Measurements from ENCODE around the gene GMFB.
A peak's percentile ranks its signal among the peaks of the same experiment; 100 is the strongest.

GMFB gene

GRCh38 chr14:54488646-54489317 is at the start of gene GMFB:
Gene GMFB, minus strand, starts transcription at chr14:54488980. Its CDS starts 53 bp downstream, at chr14:54488927.
- H3K27ac Mint-ChIP-seq: peak within 1 kb of the TSS; percentile 97
- DNase-seq (ENCODE audit: low spot score in 2 of 2) (peak; percentile 72 to 89), ATAC-seq (peak; percentile 97)
- H3K9me3 Mint-ChIP-seq: no peaks in the 10 kb centered on the region
- H3K4me1 Mint-ChIP-seq: peaks cover 50% of the 10 kb centered on the region
- peaks cover 24% of the 10 kb centered on the region for H3K36me3 Mint-ChIP-seq
- H3K4me3 Mint-ChIP-seq: peak within 1 kb of the TSS; percentile 84

- H3K36me3 Mint-ChIP-seq: peaks cover 19% of the 10 kb centered on the region
Measured at GRCh38 chr14:54538055-54538454, 49.3 kb upstream of the GMFB start.

GRCh38 chr14:54537651-54538050 is 48.9 kb upstream of the GMFB start:
- Mint-ChIP-seq H3K4me3 (no peak overlapping the region), H3K36me3 (peaks cover 19% of the 10 kb centered on the region), H3K9me3 (no peaks in the 10 kb centered on the region), H3K4me1 (no peaks in the 10 kb centered on the region), H3K27ac (no peak overlapping the region)
- DNase-seq (ENCODE audit: low spot score in 2 of 2) (no peak), ATAC-seq (no peak)

More at GRCh38 chr14:54538055-54538454, 49.3 kb upstream of the GMFB start:
- no peaks in the 10 kb centered on the region for H3K9me3 Mint-ChIP-seq
- no peak overlapping the region for H3K27ac Mint-ChIP-seq
- ATAC-seq (no peak), DNase-seq (ENCODE audit: low spot score in 2 of 2) (no peak)
- no peak overlapping the region for H3K4me3 Mint-ChIP-seq
- H3K4me1 Mint-ChIP-seq: no peaks in the 10 kb centered on the region

- no peak for ATAC-seq
- H3K9me3 Mint-ChIP-seq: no peaks in the 10 kb centered on the region
- H3K36me3 Mint-ChIP-seq: peaks cover 29% of the 10 kb centered on the region
- H3K27ac Mint-ChIP-seq: peak overlapping the region; percentile 10
- DNase-seq (ENCODE audit: low spot score in 2 of 2): no peak
- no peaks in the 10 kb centered on the region for H3K4me1 Mint-ChIP-seq
- no peak overlapping the region for H3K4me3 Mint-ChIP-seq
Measured at GRCh38 chr14:54535646-54536045, 46.9 kb upstream of the GMFB start.

GRCh38 chr14:54535126-54535525 is 46.3 kb upstream of the GMFB start:
- peaks cover 31% of the 10 kb centered on the region for H3K36me3 Mint-ChIP-seq
- ATAC-seq (no peak), DNase-seq (ENCODE audit: low spot score in 2 of 2) (no peak)
- H3K27ac Mint-ChIP-seq: no peak overlapping the region
- no peaks in the 10 kb centered on the region for H3K9me3 Mint-ChIP-seq
- no peaks in the 10 kb centered on the region for H3K4me1 Mint-ChIP-seq
- H3K4me3 Mint-ChIP-seq: no peak overlapping the region

- Mint-ChIP-seq H3K36me3 (peaks cover 30% of the 10 kb centered on the region), H3K27ac (no peak overlapping the region)
- ATAC-seq: no peak
Measured at GRCh38 chr14:54533100-54533499, 44.3 kb upstream of the GMFB start.

GRCh38 chr14:54532111-54533012 is 43.6 kb upstream of the GMFB start:
- Mint-ChIP-seq H3K9me3 (no peaks in the 10 kb centered on the region), H3K4me3 (no peak overlapping the region), H3K36me3 (peaks cover 34% of the 10 kb centered on the region), H3K27ac (no peak overlapping the region), H3K4me1 (no peaks in the 10 kb centered on the region)
- DNase-seq (ENCODE audit: low spot score in 2 of 2): no peak
- no peak for ATAC-seq

More at GRCh38 chr14:54533100-54533499, 44.3 kb upstream of the GMFB start:
- H3K4me3 Mint-ChIP-seq: no peak overlapping the region
- DNase-seq (ENCODE audit: low spot score in 2 of 2): no peak
- H3K4me1 Mint-ChIP-seq: no peaks in the 10 kb centered on the region
- no peaks in the 10 kb centered on the region for H3K9me3 Mint-ChIP-seq

- no peak overlapping the region for H3K4me3 Mint-ChIP-seq
- no peaks in the 10 kb centered on the region for H3K4me1 Mint-ChIP-seq
- no peak overlapping the region for H3K27ac Mint-ChIP-seq
- no peaks in the 10 kb centered on the region for H3K9me3 Mint-ChIP-seq
- ATAC-seq: no peak
- peaks cover 52% of the 10 kb centered on the region for H3K36me3 Mint-ChIP-seq
- DNase-seq (ENCODE audit: low spot score in 2 of 2): no peak
Measured at GRCh38 chr14:54529811-54530210, 41.0 kb upstream of the GMFB start.

GRCh38 chr14:54528973-54529372 is 40.2 kb upstream of the GMFB start:
- DNase-seq (ENCODE audit: low spot score in 2 of 2): no peak
- Mint-ChIP-seq H3K4me1 (no peaks in the 10 kb centered on the region), H3K36me3 (peaks cover 61% of the 10 kb centered on the region), H3K9me3 (no peaks in the 10 kb centered on the region), H3K27ac (no peak overlapping the region), H3K4me3 (no peak overlapping the region)
- no peak for ATAC-seq

GRCh38 chr14:54524410-54524809 is 35.6 kb upstream of the GMFB start:
- peaks cover 65% of the 10 kb centered on the region for H3K36me3 Mint-ChIP-seq
- no peaks in the 10 kb centered on the region for H3K4me1 Mint-ChIP-seq
- H3K4me3 Mint-ChIP-seq: no peak overlapping the region
- H3K27ac Mint-ChIP-seq: no peak overlapping the region
- no peaks in the 10 kb centered on the region for H3K9me3 Mint-ChIP-seq
- DNase-seq (ENCODE audit: low spot score in 2 of 2) (no peak), ATAC-seq (no peak)

GRCh38 chr14:54516709-54517108 is 27.9 kb upstream of the GMFB start:
- H3K9me3 Mint-ChIP-seq: peaks cover 10% of the 10 kb centered on the region
- H3K4me3 Mint-ChIP-seq: no peak overlapping the region
- peaks cover 12% of the 10 kb centered on the region for H3K36me3 Mint-ChIP-seq
- DNase-seq (ENCODE audit: low spot score in 2 of 2) (no peak), ATAC-seq (no peak)
- no peak overlapping the region for H3K27ac Mint-ChIP-seq
- peaks cover 29% of the 10 kb centered on the region for H3K4me1 Mint-ChIP-seq

GRCh38 chr14:54515670-54516069 is 26.9 kb upstream of the GMFB start:
- no peak for ATAC-seq

GRCh38 chr14:54512393-54512792 is 23.6 kb upstream of the GMFB start:
- DNase-seq (ENCODE audit: low spot score in 2 of 2): no peak
- Mint-ChIP-seq H3K4me1 (peaks cover 41% of the 10 kb centered on the region), H3K27ac (peak overlapping the region; percentile 20), H3K4me3 (no peak overlapping the region), H3K36me3 (peaks cover 18% of the 10 kb centered on the region), H3K9me3 (peaks cover 10% of the 10 kb centered on the region)
- ATAC-seq: no peak

More at GRCh38 chr14:54515670-54516069, 26.9 kb upstream of the GMFB start:
- Mint-ChIP-seq H3K4me3 (no peak overlapping the region), H3K4me1 (peaks cover 35% of the 10 kb centered on the region), H3K9me3 (peaks cover 10% of the 10 kb centered on the region), H3K36me3 (peaks cover 12% of the 10 kb centered on the region), H3K27ac (no peak overlapping the region)
- DNase-seq (ENCODE audit: low spot score in 2 of 2): no peak

- DNase-seq (ENCODE audit: low spot score in 2 of 2): peak; percentile 97 to 99
- Mint-ChIP-seq H3K4me3 (peak within 1 kb of the TSS; percentile 97), H3K9me3 (no peaks in the 10 kb centered on the region), H3K36me3 (peaks cover 12% of the 10 kb centered on the region), H3K27ac (peak within 1 kb of the TSS; percentile 95), H3K4me1 (peaks cover 36% of the 10 kb centered on the region)
- peak; percentile 98 for ATAC-seq
Measured at GRCh38 chr14:54509546-54510501, 21.0 kb upstream of the GMFB start, which contains the start of gene CGRRF1. Gene CGRRF1, plus strand, starts transcription at chr14:54509906. Its CDS starts 54 bp downstream, at chr14:54509960.

GRCh38 chr14:54503486-54503885 is 14.7 kb upstream of the GMFB start:
- H3K9me3 Mint-ChIP-seq: no peaks in the 10 kb centered on the region
- ATAC-seq (no peak), DNase-seq (ENCODE audit: low spot score in 2 of 2) (no peak)
- H3K4me1 Mint-ChIP-seq: no peaks in the 10 kb centered on the region
- H3K4me3 Mint-ChIP-seq: no peak overlapping the region
- H3K27ac Mint-ChIP-seq: no peak overlapping the region
- no peaks in the 10 kb centered on the region for H3K36me3 Mint-ChIP-seq
